ENCODE results near the gene MCCC2. TPM values are rescaled to one million over a fixed set of nuclear protein-coding genes. Genes with fewer than 3 reads are reported as not detected.
"Not testable (repeated sequence)": the region's sequence is repeated elsewhere in the genome, so short reads cannot be mapped to it uniquely, and the experiment has no call there.

Gene MCCC2
- total RNA-seq = 10 to 100 TPM; 17.7 to 24.2 (median 23.7) TPM

- Histone ChIP-seq H3K27ac (replicated peaks in 1 of 4) (peak within 1 kb of the TSS; percentile 81 to 89 (median 82)), H3K9me3 (no peaks in the 10 kb centered on the region), H3K4me3 (peak within 1 kb of the TSS; percentile 71 to 85 (median 79)), H3K36me3 (no peaks in the 10 kb centered on the region), H3K27me3 (no peaks in the 10 kb centered on the region), H3K4me1 (peaks cover 17 to 38% (median 26%) of the 10 kb centered on the region in 4 donors)
- peak; percentile 99 for DNase-seq (ENCODE audit: extremely low spot score)
- WGBS = under 1% methylated on average over 13 of the region's 56 CpGs
- intact Hi-C loops (cut with DNase I) = no loop called here
- TF ChIP-seq CTCF (IDR thresholded peaks at IDR 0.05) (peak in 1 of 3 experiments; percentile 10), POLR2AphosphoS5 (IDR thresholded peaks at IDR 0.05) (peak; percentile 82 to 86), EP300 (IDR thresholded peaks at IDR 0.05) (no peak), POLR2A (IDR thresholded peaks at IDR 0.05; ENCODE audit: low read depth) (no peak)
Observed at GRCh38 chr5:71586941-71587765, at the start of gene MCCC2. TSS of gene MCCC2 (plus strand) at chr5:71587340. CDS start at chr5:71587426, 86 bp downstream.

GRCh38 chr5:71537687-71538086, 49.5 kb upstream of the MCCC2 start:
- H3K36me3 ChIP-seq = peaks cover 20 to 78% (median 51%) of the 10 kb centered on the region in 4 donors
- DNase-seq (ENCODE audit: extremely low spot score) = no peak
- H3K9me3 ChIP-seq = no peaks in the 10 kb centered on the region
- intact Hi-C loops (cut with DNase I) = no loop called here
- no peak overlapping the region for H3K27ac ChIP-seq (replicated peaks in 1 of 4)
- TF ChIP-seq EP300 (IDR thresholded peaks at IDR 0.05) (no peak), POLR2A (IDR thresholded peaks at IDR 0.05; ENCODE audit: low read depth) (no peak), POLR2AphosphoS5 (IDR thresholded peaks at IDR 0.05) (no peak), CTCF (IDR thresholded peaks at IDR 0.05) (no peak)
- peaks cover 0 to 5% (median 0%) of the 10 kb centered on the region in 4 donors for H3K4me1 ChIP-seq
- H3K4me3 ChIP-seq = no peak overlapping the region
- no peaks in the 10 kb centered on the region for H3K27me3 ChIP-seq
- WGBS = 83% methylated on average over 3 of the region's 3 CpGs

- H3K4me1 ChIP-seq; DNase-seq (ENCODE audit: extremely low spot score); intact Hi-C loops (cut with DNase I); H3K27ac ChIP-seq (replicated peaks in 1 of 4); H3K4me3 ChIP-seq; H3K27me3 ChIP-seq; H3K9me3 ChIP-seq: not testable (repeated sequence)
- peaks cover 19 to 98% (median 87%) of the 10 kb centered on the region in 4 donors for H3K36me3 ChIP-seq
- 94% methylated on average over 7 of the region's 7 CpGs for WGBS
Observed at GRCh38 chr5:71550885-71551284, 36.3 kb upstream of the MCCC2 start.

- DNase-seq (ENCODE audit: extremely low spot score); H3K4me1 ChIP-seq; H3K9me3 ChIP-seq; H3K27ac ChIP-seq (replicated peaks in 1 of 4); intact Hi-C loops (cut with DNase I); H3K27me3 ChIP-seq; H3K4me3 ChIP-seq: not testable (repeated sequence)
- H3K36me3 ChIP-seq = peaks cover 17 to 98% (median 81%) of the 10 kb centered on the region in 4 donors
- 99% methylated on average over 10 of the region's 27 CpGs for WGBS
Observed at GRCh38 chr5:71551582-71551981, 35.6 kb upstream of the MCCC2 start.

- H3K27me3 ChIP-seq; H3K9me3 ChIP-seq; H3K4me1 ChIP-seq; intact Hi-C loops (cut with DNase I); H3K27ac ChIP-seq (replicated peaks in 1 of 4); H3K4me3 ChIP-seq; DNase-seq (ENCODE audit: extremely low spot score): not testable (repeated sequence)
- WGBS = 94% methylated on average over 18 of the region's 53 CpGs
- peaks cover 17 to 98% (median 80%) of the 10 kb centered on the region in 4 donors for H3K36me3 ChIP-seq
Observed at GRCh38 chr5:71552026-71552749, 35.0 kb upstream of the MCCC2 start.

GRCh38 chr5:71563161-71563560, 24.0 kb upstream of the MCCC2 start:
- Histone ChIP-seq H3K36me3 (peaks cover 47 to 77% (median 70%) of the 10 kb centered on the region in 4 donors), H3K27me3 (no peaks in the 10 kb centered on the region), H3K27ac (replicated peaks in 1 of 4) (no peak overlapping the region), H3K4me3 (no peak overlapping the region), H3K9me3 (no peaks in the 10 kb centered on the region), H3K4me1 (no peaks in the 10 kb centered on the region)
- no peak for TF ChIP-seq EP300 (IDR thresholded peaks at IDR 0.05)
- intact Hi-C loops (cut with DNase I) = no loop called here
- WGBS = 91% methylated on average over 4 of the region's 4 CpGs
- no peak for DNase-seq (ENCODE audit: extremely low spot score)
